H4 (cell line): ENCODE data around the gene PMF1. TPM values are rescaled to one million over a fixed set of nuclear protein-coding genes. Genes with fewer than 3 reads are reported as not detected.
A peak's percentile ranks its signal among the peaks of the same experiment; 100 is the strongest.

Experiments
- DNase-seq: peaks from one replicate; pipeline ENCODE4 v3.0.0-alpha.2; 2015; ENCODE audit warnings: low spot score
- total RNA-seq: library from RNA; depleted of rRNA; stranded (reverse); fragments of >200 nt; shearing (Covaris generic); gene quantifications from 2 replicates; pipeline ENCODE4 v1.2.3, GENCODE V29; 2014; rRNA removed

PMF1 gene
- total RNA-seq, 1 experiment from 2014 or later = 79.0 TPM

DNA sequence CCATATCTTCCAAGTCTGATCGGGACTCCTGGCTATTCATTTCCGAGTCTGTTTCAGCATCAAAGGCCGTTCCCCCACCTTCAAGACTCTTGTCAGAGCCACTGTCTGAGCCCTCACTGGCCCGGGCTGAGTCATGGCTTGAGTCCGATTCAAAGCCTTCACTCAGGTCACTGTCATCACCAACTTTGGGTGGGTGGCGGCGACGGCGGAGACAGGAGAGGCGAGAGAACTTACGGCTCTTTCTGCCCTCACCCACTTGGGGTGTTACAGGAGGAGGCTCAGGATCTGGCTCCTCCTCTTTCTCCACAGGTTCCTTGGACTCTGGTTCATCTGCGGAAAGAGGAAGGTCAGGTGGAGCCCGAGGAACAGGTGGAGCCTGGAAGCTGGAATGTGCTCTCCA is 53.2 kb downstream of the PMF1 start:
- DNase-seq = no peak

DNA sequence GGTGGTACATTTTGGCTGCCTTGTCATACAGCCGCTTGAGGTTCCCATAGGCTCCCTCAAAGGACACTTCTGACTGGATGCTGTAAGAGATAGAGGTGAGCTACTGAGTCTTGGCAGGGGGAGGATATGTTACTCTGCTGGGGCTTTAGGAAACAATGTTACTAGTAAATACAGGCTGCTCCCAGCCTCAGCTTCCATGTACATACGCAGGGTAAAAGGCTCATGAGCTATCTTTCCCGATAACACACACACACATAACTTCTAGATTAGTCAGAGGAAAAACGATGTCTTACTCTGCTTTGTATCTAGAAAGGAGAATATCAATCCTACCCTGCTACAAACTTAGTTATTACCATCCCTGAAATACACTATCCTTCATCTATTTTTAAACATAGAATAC is 55.5 kb downstream of the PMF1 start:
- DNase-seq = no peak

DNA sequence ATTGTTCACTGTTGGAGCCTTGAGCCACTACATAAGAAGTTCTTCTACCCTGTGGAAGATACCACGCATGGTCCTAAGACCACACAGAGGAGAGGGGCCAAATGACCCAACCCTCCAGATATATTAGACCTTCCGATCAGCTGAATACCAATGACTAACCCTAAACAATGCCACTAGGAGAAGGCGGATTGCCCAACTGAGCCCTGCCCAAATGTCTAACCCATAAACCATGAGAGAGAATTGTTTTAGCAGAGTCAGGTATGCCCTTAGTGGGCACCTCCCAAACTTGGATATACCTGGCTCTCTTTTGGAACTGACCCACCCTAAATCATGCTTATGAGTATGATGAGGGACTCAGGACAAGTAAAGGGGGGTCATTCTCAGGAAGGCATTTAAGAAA is 57.5 kb downstream of the PMF1 start:
- no peak for DNase-seq

DNA sequence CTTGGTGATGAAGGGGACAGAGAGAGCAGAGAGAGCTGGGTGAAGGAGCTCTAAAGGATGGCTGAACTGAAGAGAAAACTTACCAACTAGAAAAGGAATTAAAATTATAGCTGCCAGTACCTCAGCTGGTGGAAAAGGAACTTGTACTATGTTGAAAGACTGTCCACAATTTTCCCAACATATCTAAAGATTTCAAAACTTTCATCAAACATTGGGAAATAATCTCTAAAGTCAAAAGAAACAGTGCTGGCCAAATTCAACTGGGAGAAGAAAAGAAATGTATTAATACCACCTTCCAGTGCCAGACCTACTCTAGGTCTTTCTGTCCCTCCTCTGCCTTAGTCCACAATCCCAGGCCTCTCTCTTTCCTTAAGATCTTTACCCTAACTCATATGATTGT is 63.7 kb downstream of the PMF1 start:
- DNase-seq = no peak

DNA sequence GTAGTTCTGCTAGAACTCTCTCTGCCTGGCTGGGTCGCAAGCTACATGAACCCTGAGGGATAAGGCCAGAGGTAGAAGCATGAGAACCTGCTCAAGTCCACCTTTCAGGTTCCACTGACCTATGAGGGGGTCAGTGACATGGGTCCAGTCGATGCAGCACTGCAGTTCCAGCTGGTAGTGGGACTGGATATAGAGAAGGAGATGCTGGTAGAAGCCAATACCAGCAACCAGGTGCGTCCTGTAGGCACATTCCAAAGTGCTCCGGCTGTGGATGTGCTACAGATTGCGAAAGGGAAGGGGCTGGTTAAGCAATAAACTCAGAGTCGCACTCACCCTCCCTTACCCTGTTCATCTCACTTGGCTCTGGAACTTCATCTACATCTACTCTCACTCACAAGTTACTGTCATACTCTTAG is 64.2 kb downstream of the PMF1 start:
- no peak for DNase-seq

DNA sequence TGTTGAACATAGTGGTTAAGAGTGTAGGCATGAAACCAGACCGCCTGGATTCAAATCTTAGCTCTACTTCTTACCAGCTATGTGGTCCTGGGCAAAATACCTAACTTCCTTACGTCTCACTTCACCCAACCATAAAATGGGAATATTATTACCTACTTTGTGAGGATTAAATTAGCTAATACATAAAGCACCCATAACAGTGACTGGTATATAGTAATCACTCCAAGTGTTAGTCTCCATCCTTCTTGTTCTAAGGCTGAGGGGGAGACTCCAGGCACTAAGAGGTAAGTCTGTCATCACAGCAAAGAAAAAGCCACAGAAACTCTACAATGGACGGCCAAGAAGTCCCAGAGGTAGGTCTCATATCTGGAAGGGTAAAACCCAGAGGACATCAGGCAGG is 67.0 kb downstream of the PMF1 start:
- DNase-seq = no peak

DNA sequence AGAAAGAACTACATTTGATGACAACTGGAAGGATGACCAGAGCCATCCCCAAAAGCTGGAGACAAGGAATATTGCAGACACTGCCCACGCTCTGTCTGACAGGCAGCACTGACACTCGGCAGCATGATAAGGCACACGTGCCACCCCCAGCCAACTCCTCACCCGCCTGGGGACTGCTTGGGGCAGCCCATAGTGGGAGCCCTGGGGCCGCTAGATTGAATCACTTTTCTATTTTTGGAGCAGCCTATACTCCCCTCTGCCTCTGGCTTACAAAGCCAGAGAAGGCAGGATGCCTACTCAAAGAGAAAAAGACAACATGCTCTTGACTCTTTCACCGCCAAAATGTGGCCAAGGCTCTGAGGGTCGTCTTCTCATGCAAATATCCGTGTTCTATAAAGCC is 68.5 kb downstream of the PMF1 start:
- DNase-seq = no peak

DNA sequence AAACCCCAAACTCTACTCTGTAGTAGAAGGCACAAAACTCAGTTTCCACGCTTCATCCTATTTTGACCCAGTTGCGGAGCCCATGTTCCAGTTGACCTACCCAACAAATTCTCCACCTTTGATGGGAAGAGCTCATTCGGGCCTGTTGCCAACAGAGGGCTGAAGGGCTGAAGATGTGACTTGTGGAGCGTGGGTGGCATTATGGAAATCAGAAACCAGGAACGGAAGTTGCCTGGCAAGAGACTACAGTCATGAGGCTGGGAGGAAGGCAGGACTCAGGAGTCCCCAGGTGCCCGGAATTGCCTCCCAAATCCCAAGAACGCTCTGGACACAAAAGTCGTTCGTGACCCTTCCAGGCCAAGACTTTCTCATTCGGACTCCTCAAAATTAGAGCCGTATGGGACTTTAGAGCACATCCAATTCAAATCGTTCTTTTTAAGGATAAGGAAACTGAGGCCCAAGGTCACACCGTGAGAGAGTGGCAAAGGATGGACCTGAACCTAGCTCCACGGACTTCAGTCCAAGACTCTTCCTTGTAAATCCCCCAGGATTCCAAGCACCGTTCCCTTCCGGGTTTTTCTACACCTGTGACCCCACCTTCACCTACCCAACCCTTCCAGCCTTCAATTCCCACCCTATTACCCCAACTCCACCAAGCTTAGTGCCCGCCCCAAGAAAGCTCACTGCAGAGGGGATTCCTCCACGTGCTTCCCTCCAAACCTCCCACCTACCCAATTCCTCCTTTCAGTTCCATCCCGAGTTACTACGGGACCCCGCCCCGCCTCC is 69.1 kb downstream of the PMF1 start:
- DNase-seq = peak; percentile 30

DNA sequence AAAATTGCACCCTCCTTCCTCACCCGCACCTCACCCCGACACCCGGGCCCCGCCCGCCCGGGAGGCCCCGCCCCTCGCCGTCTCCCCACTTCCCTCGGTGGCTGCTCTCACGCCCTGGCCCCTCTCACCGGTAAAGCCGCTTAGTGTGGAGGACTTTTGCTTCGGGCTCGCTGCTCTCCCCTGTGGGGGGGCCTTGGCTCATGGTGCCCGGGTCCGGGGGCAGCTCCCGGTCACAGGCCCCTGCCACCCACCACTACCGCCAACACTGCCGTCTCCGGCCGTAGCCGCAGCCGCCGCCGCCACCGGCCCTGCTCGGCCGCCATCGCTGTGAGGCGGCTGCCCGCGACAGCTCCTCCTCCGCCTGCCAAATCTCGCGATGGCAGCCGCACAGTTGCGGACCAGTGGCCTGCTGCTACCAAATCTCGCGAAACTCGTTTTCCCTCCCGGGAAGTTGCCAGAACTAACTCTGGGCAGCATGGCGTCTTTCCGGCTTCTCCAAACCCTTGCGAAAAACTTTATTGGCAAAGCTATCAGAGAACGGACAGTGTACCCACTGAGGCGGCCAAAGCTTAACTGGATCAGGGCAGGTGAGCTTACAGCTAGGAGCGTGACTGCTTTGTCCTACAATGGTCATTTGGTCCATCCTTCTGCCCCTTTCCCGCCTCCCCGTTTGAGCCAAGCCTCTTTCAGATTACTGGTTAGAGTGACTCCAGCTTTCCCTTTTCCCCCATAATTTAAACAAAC is 69.8 kb downstream of the PMF1 start, which contains the start of gene SMG5:
Gene SMG5 (minus strand): TSS at position 347 of the 744 bp plus-strand sequence. CDS start 145 bp downstream, at position 202.
- peak; percentile 97 for DNase-seq

DNA sequence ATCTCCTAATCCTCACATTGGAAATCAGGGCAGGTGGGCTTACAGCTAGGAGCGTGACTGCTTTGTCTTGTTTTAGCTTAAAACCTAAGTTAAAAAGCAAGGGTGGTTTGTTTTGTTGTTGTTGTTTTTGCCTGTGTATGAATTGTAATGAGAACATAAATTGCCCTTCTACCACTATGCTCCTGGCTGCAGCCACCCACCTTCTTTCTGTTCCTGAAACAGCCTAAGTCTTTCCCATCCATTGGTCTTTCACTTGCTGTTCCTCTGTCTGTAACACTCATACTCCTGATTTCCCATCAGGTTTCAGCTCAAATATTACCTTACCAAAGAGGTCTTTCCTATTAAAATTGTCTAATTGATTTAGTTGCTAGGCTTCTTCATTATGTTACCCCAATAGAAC is 70.7 kb downstream of the PMF1 start:
- DNase-seq = no peak

DNA sequence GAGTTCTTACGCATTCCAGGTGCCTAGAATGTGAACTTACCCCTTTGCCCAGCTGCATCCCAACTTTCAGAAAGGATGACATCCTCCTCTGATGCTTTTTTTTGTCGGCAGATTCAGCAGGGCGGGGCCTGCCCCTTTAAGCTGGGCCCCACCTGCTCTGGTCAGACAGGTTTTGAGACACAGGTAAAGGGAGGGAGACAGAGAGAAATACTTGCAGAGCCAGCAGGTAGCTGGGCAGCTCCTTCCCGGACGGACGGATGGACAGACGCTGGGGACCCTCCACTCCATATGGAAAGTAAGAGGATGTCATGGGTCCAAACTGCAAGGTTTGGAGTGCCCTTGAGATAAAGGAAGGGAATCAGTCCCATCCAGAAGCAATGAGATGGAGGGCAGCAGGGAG is 71.3 kb downstream of the PMF1 start, which contains the start of gene TMEM79:
Gene TMEM79 (plus strand): TSS at position 214 of the 400 bp plus-strand sequence. CDS start 902 bp downstream, outside the sequence.
- DNase-seq = no peak

DNA sequence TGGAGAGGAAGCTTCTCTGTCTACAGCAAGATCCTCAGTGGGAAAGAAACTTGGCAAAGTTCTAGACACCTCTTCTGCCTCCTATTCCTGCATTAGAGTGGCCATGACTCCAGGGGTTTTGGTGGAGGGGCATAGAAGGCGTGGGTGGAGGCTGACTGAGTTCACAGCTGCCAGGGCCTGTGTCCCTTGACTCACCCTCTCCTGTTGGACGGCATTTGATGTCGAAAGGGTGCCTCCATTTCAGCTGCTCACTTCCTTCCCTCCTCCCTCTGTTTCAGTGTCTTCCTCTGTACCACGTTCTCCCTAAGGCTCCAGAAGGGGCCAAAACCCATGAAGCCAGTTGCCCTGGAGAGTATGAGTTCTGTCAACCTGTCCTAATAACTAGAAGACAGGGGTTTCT is 72.0 kb downstream of the PMF1 start:
- DNase-seq = no peak

DNA sequence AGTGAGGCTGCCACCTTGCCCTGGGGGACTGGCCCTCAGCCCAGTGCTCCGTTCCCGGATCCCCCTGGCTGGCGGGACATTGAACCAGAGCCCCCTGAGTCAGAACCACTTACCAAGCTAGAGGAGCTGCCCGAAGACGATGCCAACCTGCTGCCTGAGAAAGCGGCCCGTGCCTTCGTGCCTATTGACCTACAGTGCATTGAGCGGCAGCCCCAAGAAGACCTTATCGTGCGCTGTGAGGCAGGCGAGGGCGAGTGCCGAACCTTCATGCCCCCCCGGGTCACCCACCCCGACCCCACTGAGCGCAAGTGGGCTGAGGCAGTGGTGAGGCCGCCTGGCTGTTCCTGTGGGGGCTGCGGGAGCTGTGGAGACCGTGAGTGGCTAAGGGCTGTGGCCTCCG is 72.6 kb downstream of the PMF1 start:
- DNase-seq = no peak

DNA sequence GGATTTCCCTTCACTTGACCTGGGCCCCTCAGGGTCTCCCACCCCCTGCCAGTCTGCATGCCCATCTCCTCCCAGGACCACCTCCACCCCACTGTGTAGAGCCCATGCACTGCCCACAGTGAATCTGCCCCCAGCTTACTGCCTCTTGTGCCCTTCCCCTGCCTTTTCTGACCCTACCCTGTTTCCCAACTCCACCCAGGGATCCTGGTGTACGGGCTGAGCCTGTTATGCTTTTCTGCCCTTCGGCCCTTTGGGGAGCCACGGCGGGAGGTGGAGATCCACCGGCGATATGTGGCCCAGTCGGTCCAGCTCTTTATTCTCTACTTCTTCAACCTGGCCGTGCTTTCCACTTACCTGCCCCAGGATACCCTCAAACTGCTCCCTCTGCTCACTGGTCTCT is 73.3 kb downstream of the PMF1 start:
- DNase-seq = no peak

Other genes with a start within 250 kb of the PMF1 start
- gene ARHGEF2, start 234.5 kb upstream of the PMF1 start, total RNA-seq = 57.1 and 64.2 TPM in 2 replicates
- 874 and 1,103 TPM in 2 replicates for gene SSR2, start 192.1 kb upstream of the PMF1 start, total RNA-seq
- gene UBQLN4, start 159.2 kb upstream of the PMF1 start, total RNA-seq = 23.0 and 24.4 TPM in 2 replicates
- 66.7 and 84.8 TPM in 2 replicates for gene LAMTOR2, start 158.2 kb upstream of the PMF1 start, total RNA-seq
- 0.19 TPM in 1 of 2 replicates, not detected in the other for gene RAB25, start 151.8 kb upstream of the PMF1 start, total RNA-seq
- gene MEX3A, start 130.5 kb upstream of the PMF1 start, total RNA-seq = 2.8 and 4.5 TPM in 2 replicates
- gene LMNA, start 98.3 kb upstream of the PMF1 start, total RNA-seq = 257 and 363 TPM in 2 replicates
- gene SEMA4A, start 59.4 kb upstream of the PMF1 start, total RNA-seq = 0.15 TPM in 1 of 2 replicates, not detected in the other
- gene SLC25A44, start 18.9 kb upstream of the PMF1 start, total RNA-seq = 17.7 and 17.8 TPM in 2 replicates
- 0.08 TPM in 1 of 2 replicates, not detected in the other for gene BGLAP, start 29.2 kb downstream of the PMF1 start, total RNA-seq
- gene PAQR6, start 35.0 kb downstream of the PMF1 start, total RNA-seq = 0.50 and 1.0 TPM in 2 replicates
- 39.9 and 45.9 TPM in 2 replicates for gene SMG5, start 69.8 kb downstream of the PMF1 start, total RNA-seq
- gene TMEM79, start 71.3 kb downstream of the PMF1 start, total RNA-seq = 1.4 and 7.3 TPM in 2 replicates
- gene GLMP, start 82.7 kb downstream of the PMF1 start, total RNA-seq = 81.7 and 84.6 TPM in 2 replicates
- not detected in 2 replicates for gene VHLL, start 86.3 kb downstream of the PMF1 start, total RNA-seq
- gene CCT3, start 125.3 kb downstream of the PMF1 start, total RNA-seq = 584 and 592 TPM in 2 replicates
- 0.23 and 0.39 TPM in 2 replicates for gene TSACC, start 125.5 kb downstream of the PMF1 start, total RNA-seq
- gene RHBG, start 156.2 kb downstream of the PMF1 start, total RNA-seq = 0.06 TPM in 1 of 2 replicates, not detected in the other